ENCODE measurements around the gene LYZL1.

DNA sequence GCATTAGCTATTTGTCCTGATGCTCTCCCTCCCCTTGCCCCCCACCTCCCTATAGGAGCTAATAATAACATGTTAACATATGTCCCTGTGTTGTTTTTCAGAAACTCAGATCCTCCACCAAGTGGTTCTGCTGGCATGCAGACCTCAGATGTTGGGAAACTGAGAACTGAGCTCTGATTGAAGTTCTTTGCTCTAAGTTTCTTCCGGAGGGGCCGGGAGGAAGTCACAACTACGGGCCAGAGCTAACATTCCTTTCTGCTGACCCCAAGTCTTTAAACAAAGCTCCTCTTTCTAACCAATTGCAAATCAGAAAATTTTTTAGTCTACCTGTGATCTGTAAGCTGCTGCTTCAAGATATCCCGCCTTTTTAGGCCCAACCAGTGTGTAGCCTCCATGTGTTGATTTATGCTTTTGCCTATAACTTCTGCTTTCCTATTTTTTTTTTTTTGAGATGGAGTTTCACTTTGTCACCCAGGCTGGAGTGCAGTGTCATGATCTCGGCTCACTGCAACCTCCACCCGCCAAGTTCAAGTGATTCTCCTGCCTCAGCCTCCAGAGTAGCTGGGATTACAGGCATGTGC is 66.6 kb downstream of the LYZL1 start:
- TF ChIP-seq, protein P1, sequence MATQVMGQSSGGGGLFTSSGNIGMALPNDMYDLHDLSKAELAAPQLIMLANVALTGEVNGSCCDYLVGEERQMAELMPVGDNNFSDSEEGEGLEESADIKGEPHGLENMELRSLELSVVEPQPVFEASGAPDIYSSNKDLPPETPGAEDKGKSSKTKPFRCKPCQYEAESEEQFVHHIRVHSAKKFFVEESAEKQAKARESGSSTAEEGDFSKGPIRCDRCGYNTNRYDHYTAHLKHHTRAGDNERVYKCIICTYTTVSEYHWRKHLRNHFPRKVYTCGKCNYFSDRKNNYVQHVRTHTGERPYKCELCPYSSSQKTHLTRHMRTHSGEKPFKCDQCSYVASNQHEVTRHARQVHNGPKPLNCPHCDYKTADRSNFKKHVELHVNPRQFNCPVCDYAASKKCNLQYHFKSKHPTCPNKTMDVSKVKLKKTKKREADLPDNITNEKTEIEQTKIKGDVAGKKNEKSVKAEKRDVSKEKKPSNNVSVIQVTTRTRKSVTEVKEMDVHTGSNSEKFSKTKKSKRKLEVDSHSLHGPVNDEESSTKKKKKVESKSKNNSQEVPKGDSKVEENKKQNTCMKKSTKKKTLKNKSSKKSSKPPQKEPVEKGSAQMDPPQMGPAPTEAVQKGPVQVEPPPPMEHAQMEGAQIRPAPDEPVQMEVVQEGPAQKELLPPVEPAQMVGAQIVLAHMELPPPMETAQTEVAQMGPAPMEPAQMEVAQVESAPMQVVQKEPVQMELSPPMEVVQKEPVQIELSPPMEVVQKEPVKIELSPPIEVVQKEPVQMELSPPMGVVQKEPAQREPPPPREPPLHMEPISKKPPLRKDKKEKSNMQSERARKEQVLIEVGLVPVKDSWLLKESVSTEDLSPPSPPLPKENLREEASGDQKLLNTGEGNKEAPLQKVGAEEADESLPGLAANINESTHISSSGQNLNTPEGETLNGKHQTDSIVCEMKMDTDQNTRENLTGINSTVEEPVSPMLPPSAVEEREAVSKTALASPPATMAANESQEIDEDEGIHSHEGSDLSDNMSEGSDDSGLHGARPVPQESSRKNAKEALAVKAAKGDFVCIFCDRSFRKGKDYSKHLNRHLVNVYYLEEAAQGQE (IDR thresholded peaks at IDR 0.05; ENCODE audit: insufficient read depth in 1 of 2, low read depth in 2 of 2, low read length in 2 of 2), result no peak
- TF ChIP-seq SIN3A (IDR thresholded peaks at IDR 0.05; ENCODE audit: borderline replicate concordance, insufficient read depth, low read length) (no peak), POLR2AphosphoS5 (IDR thresholded peaks at IDR 0.05; ENCODE audit: low read depth, low read length) (no peak), TAF1 (IDR thresholded peaks at IDR 0.05; ENCODE audit: borderline replicate concordance, insufficient read depth, low read length) (no peak), FOXP2 (optimal IDR thresholded peaks at IDR 0.05; ENCODE audit: borderline replicate concordance, extremely low read depth, extremely low read length, insufficient read depth) (no peak)

All from PFSK-1 (cell line).